ENCODE data around the gene ATG2B.
A peak's percentile ranks its signal among the peaks of the same experiment; 100 is the strongest.

Gene ATG2B

GRCh38 chr14:96354246-96354645 is 8.9 kb downstream of the ATG2B start:
- no peaks in the 10 kb centered on the region for H3K9me3 ChIP-seq (ENCODE audit: control insufficient read depth, insufficient read depth, low read depth, low read length)
- CTCF ChIA-PET, result no interaction called here
- H3K4me1 ChIP-seq (ENCODE audit: control insufficient read depth, insufficient read depth, low read length), result peaks cover 3% of the 10 kb centered on the region; the same call in 1 of the 2 replicates
- TF ChIP-seq ZBTB44 (tag by site-specific recombination; IDR thresholded peaks at IDR 0.05) (no peak), ZNF146 (tag by site-specific recombination; IDR thresholded peaks at IDR 0.05) (peak; percentile 94), ZEB2 (tag by site-specific recombination; IDR thresholded peaks at IDR 0.05) (no peak), KLF8 (tag by site-specific recombination; IDR thresholded peaks at IDR 0.05) (no peak), EGR2 (tag by site-specific recombination; IDR thresholded peaks at IDR 0.05; ENCODE audit: low read depth) (no peak)
- H3K27ac ChIP-seq (ENCODE audit: extremely low read depth, low read depth, low read length), result no peak overlapping the region
- no peak overlapping the region for H3K4me3 ChIP-seq (ENCODE audit: low read depth, low read length)
- H3K36me3 ChIP-seq (ENCODE audit: control insufficient read depth in 2 of 2, insufficient read depth in 1 of 2, low read length in 2 of 2), result no peaks in the 10 kb centered on the region; a peak in 1 of 3 replicates
- POLR2A ChIA-PET, result no interaction called here

- Histone ChIP-seq H3K36me3 (ENCODE audit: control insufficient read depth in 2 of 2, insufficient read depth in 1 of 2, low read length in 2 of 2) (no peaks in the 10 kb centered on the region; a peak in 1 of 3 replicates), H3K9me3 (ENCODE audit: control insufficient read depth, insufficient read depth, low read depth, low read length) (no peaks in the 10 kb centered on the region), H3K4me3 (ENCODE audit: low read depth, low read length) (no peak overlapping the region), H3K27ac (ENCODE audit: extremely low read depth, low read depth, low read length) (no peak overlapping the region), H3K4me1 (ENCODE audit: control insufficient read depth, insufficient read depth, low read length) (peaks cover 3% of the 10 kb centered on the region; the same call in 1 of the 2 replicates)
- ChIA-PET CTCF (interaction anchor here (0.6 kb wide), 1 partner anchor 795 kb away, joined by 4 read pairs; no protein-coding TSS in a partner anchor), POLR2A (no interaction called here)
- TF ChIP-seq PRDM10 (tag by site-specific recombination; IDR thresholded peaks at IDR 0.05) (no peak), ZBTB21 (tag by site-specific recombination; IDR thresholded peaks at IDR 0.05) (no peak), ZNF157 (tag by site-specific recombination; IDR thresholded peaks at IDR 0.05) (no peak), ZBTB11 (tag by site-specific recombination; conservative IDR thresholded peaks at IDR 0.05; ENCODE audit: low read depth) (no peak), ZNF426 (tag by site-specific recombination; IDR thresholded peaks at IDR 0.05) (no peak), ZFP3 (tag by site-specific recombination; IDR thresholded peaks at IDR 0.05; ENCODE audit: low read depth) (no peak), ZNF549 (tag by site-specific recombination; IDR thresholded peaks at IDR 0.05) (no peak), ZNF518A (tag by site-specific recombination; conservative IDR thresholded peaks at IDR 0.05; ENCODE audit: low read depth) (no peak), ZNF670 (tag by site-specific recombination; IDR thresholded peaks at IDR 0.05; ENCODE audit: low read depth) (no peak), ZNF776 (tag by site-specific recombination; IDR thresholded peaks at IDR 0.05; ENCODE audit: borderline replicate concordance) (no peak), WT1 (tag by site-specific recombination; IDR thresholded peaks at IDR 0.05) (no peak), ZNF610 (tag by site-specific recombination; IDR thresholded peaks at IDR 0.05; ENCODE audit: borderline replicate concordance) (no peak), ZNF843 (tag by site-specific recombination; IDR thresholded peaks at IDR 0.05) (no peak), KLF16 (tag by site-specific recombination; IDR thresholded peaks at IDR 0.05) (no peak), CTCF (tag by site-specific recombination; IDR thresholded peaks at IDR 0.05) (no peak)
Observed at GRCh38 chr14:96352708-96353107, 10.4 kb downstream of the ATG2B start.

Data from HEK293 (cell line).